ENCODE results near the gene SIVA1. TPM values are rescaled to one million over a fixed set of nuclear protein-coding genes. Genes with fewer than 3 reads are reported as not detected.
"Not testable (repeated sequence)": the region's sequence is repeated elsewhere in the genome, so short reads cannot be mapped to it uniquely, and the experiment has no call there.

Gene SIVA1
- total RNA-seq, 2 donors from 2014 or later, result 72.9 TPM

- no peaks in the 10 kb centered on the region for H3K27me3 Mint-ChIP-seq (ENCODE audit: low read depth)
- no peaks in the 10 kb centered on the region for H3K9me3 Mint-ChIP-seq
- no peak overlapping the region for H3K27ac Mint-ChIP-seq
- H3K36me3 Mint-ChIP-seq (ENCODE audit: insufficient read depth in 2 of 2), result no peaks in the 10 kb centered on the region
- ATAC-seq (replicated peaks in 1 of 2) (no peak), DNase-seq (no peak)
- no peak overlapping the region for H3K4me3 Mint-ChIP-seq
- peaks cover 7% of the 10 kb centered on the region for H3K4me1 Mint-ChIP-seq (ENCODE audit: low read depth)
Observed at GRCh38 chr14:104743461-104744380, 9.2 kb upstream of the SIVA1 start.

GRCh38 chr14:104744484-104744883 lies 8.5 kb upstream of the SIVA1 start:
- no peak overlapping the region for H3K4me3 Mint-ChIP-seq
- H3K4me1 Mint-ChIP-seq (ENCODE audit: low read depth), result peaks cover 7% of the 10 kb centered on the region
- H3K9me3 Mint-ChIP-seq, result no peaks in the 10 kb centered on the region
- no peaks in the 10 kb centered on the region for H3K27me3 Mint-ChIP-seq (ENCODE audit: low read depth)
- DNase-seq, result no peak
- no peaks in the 10 kb centered on the region for H3K36me3 Mint-ChIP-seq (ENCODE audit: insufficient read depth in 2 of 2)
- H3K27ac Mint-ChIP-seq, result no peak overlapping the region
- no peak for ATAC-seq (replicated peaks in 1 of 2)

- DNase-seq (no peak), ATAC-seq (replicated peaks in 1 of 2) (no peak)
- H3K36me3 Mint-ChIP-seq (ENCODE audit: insufficient read depth in 2 of 2), result no peaks in the 10 kb centered on the region
- H3K4me3 Mint-ChIP-seq, result no peak overlapping the region
- no peak overlapping the region for H3K27ac Mint-ChIP-seq
- no peaks in the 10 kb centered on the region for H3K9me3 Mint-ChIP-seq
- peaks cover 7% of the 10 kb centered on the region for H3K4me1 Mint-ChIP-seq (ENCODE audit: low read depth)
- H3K27me3 Mint-ChIP-seq (ENCODE audit: low read depth), result no peaks in the 10 kb centered on the region
Observed at GRCh38 chr14:104745431-104745830, 7.5 kb upstream of the SIVA1 start.

GRCh38 chr14:104746071-104746545 lies 6.8 kb upstream of the SIVA1 start:
- H3K4me3 Mint-ChIP-seq, result peak overlapping the region in 1 of 2 donors; percentile 30
- H3K27me3 Mint-ChIP-seq (ENCODE audit: low read depth), result no peaks in the 10 kb centered on the region
- H3K36me3 Mint-ChIP-seq (ENCODE audit: insufficient read depth in 2 of 2), result no peaks in the 10 kb centered on the region
- no peak overlapping the region for H3K27ac Mint-ChIP-seq
- H3K4me1 Mint-ChIP-seq (ENCODE audit: low read depth), result peaks cover 7% of the 10 kb centered on the region
- peak; percentile 31 to 56 for DNase-seq
- peak; percentile 67 to 85 for ATAC-seq (replicated peaks in 1 of 2)
- H3K9me3 Mint-ChIP-seq, result no peaks in the 10 kb centered on the region

- Mint-ChIP-seq H3K4me1 (ENCODE audit: low read depth) (peaks cover 7% of the 10 kb centered on the region), H3K27me3 (ENCODE audit: low read depth) (no peaks in the 10 kb centered on the region), H3K9me3 (no peaks in the 10 kb centered on the region), H3K36me3 (ENCODE audit: insufficient read depth in 2 of 2) (no peaks in the 10 kb centered on the region), H3K4me3 (no peak overlapping the region), H3K27ac (no peak overlapping the region)
- DNase-seq (no peak), ATAC-seq (replicated peaks in 1 of 2) (no peak)
Observed at GRCh38 chr14:104746934-104747481, 5.9 kb upstream of the SIVA1 start.

GRCh38 chr14:104747876-104748275 lies 5.1 kb upstream of the SIVA1 start:
- no peak for ATAC-seq (replicated peaks in 1 of 2)
- H3K36me3 Mint-ChIP-seq (ENCODE audit: insufficient read depth in 2 of 2), result peaks cover 0 to under 1% of the 10 kb centered on the region in 2 donors
- no peak overlapping the region for H3K4me3 Mint-ChIP-seq

GRCh38 chr14:104749111-104749649 lies 3.8 kb upstream of the SIVA1 start:
- no peaks in the 10 kb centered on the region for H3K27me3 Mint-ChIP-seq (ENCODE audit: low read depth)
- H3K36me3 Mint-ChIP-seq (ENCODE audit: insufficient read depth in 2 of 2), result peaks cover 0 to 2% of the 10 kb centered on the region in 2 donors
- ATAC-seq (replicated peaks in 1 of 2) (no peak), DNase-seq (no peak)
- no peak overlapping the region for H3K27ac Mint-ChIP-seq
- H3K4me3 Mint-ChIP-seq, result no peak overlapping the region
- peaks cover 15% of the 10 kb centered on the region for H3K4me1 Mint-ChIP-seq (ENCODE audit: low read depth)
- H3K9me3 Mint-ChIP-seq, result no peaks in the 10 kb centered on the region

More at GRCh38 chr14:104747876-104748275, 5.1 kb upstream of the SIVA1 start:
- no peaks in the 10 kb centered on the region for H3K9me3 Mint-ChIP-seq
- no peak for DNase-seq
- H3K4me1 Mint-ChIP-seq (ENCODE audit: low read depth), result peaks cover 7% of the 10 kb centered on the region
- no peak overlapping the region for H3K27ac Mint-ChIP-seq
- no peaks in the 10 kb centered on the region for H3K27me3 Mint-ChIP-seq (ENCODE audit: low read depth)

- no peak for DNase-seq
- H3K27ac Mint-ChIP-seq, result no peak overlapping the region
Observed at GRCh38 chr14:104750056-104750752, 2.7 kb upstream of the SIVA1 start.

GRCh38 chr14:104750753-104751057 lies 2.2 kb upstream of the SIVA1 start:
- not testable (repeated sequence) for DNase-seq

More at GRCh38 chr14:104750056-104750752, 2.7 kb upstream of the SIVA1 start:
- Mint-ChIP-seq H3K4me3 (no peak overlapping the region), H3K4me1 (ENCODE audit: low read depth) (peaks cover 24% of the 10 kb centered on the region), H3K27me3 (ENCODE audit: low read depth) (no peaks in the 10 kb centered on the region), H3K9me3 (no peaks in the 10 kb centered on the region), H3K36me3 (ENCODE audit: insufficient read depth in 2 of 2) (peaks cover 0 to 2% of the 10 kb centered on the region in 2 donors)
- no peak for ATAC-seq (replicated peaks in 1 of 2)

GRCh38 chr14:104751539-104752422 lies 1.2 kb upstream of the SIVA1 start:
- no peak for ATAC-seq (replicated peaks in 1 of 2)
- Mint-ChIP-seq H3K36me3 (ENCODE audit: insufficient read depth in 2 of 2) (peaks cover 0 to 2% of the 10 kb centered on the region in 2 donors), H3K4me3 (peak overlapping the region; percentile 91 to 96), H3K4me1 (ENCODE audit: low read depth) (peaks cover 31% of the 10 kb centered on the region), H3K27ac (peak overlapping the region; percentile 72), H3K27me3 (ENCODE audit: low read depth) (no peaks in the 10 kb centered on the region), H3K9me3 (no peaks in the 10 kb centered on the region)
- DNase-seq, result no peak

More at GRCh38 chr14:104750753-104751057, 2.2 kb upstream of the SIVA1 start:
- H3K36me3 Mint-ChIP-seq (ENCODE audit: insufficient read depth in 2 of 2); H3K27me3 Mint-ChIP-seq (ENCODE audit: low read depth); H3K9me3 Mint-ChIP-seq; H3K27ac Mint-ChIP-seq; ATAC-seq (replicated peaks in 1 of 2): not testable (repeated sequence)
- H3K4me1 Mint-ChIP-seq (ENCODE audit: low read depth), result peaks cover 27% of the 10 kb centered on the region
- peak overlapping the region in 1 of 2 donors; percentile 55 for H3K4me3 Mint-ChIP-seq

- peak overlapping the region; percentile 91 to 96 for H3K4me3 Mint-ChIP-seq
- ATAC-seq (replicated peaks in 1 of 2), result peak; percentile 4 to 5
Observed at GRCh38 chr14:104752423-104752734, 568 bp upstream of the SIVA1 start.

GRCh38 chr14:104753528-104754212 lies 723 bp downstream of the SIVA1 start:
- Mint-ChIP-seq H3K9me3 (no peaks in the 10 kb centered on the region), H3K4me1 (ENCODE audit: low read depth) (peaks cover 38% of the 10 kb centered on the region), H3K36me3 (ENCODE audit: insufficient read depth in 2 of 2) (peaks cover 0 to 2% of the 10 kb centered on the region in 2 donors), H3K4me3 (peak overlapping the region; percentile 91 to 96), H3K27ac (peak overlapping the region; percentile 59), H3K27me3 (ENCODE audit: low read depth) (no peaks in the 10 kb centered on the region)
- ATAC-seq (replicated peaks in 1 of 2) (no peak), DNase-seq (peak in 1 of 2 donors; percentile 26)

More at GRCh38 chr14:104752423-104752734, 568 bp upstream of the SIVA1 start:
- peaks cover 37% of the 10 kb centered on the region for H3K4me1 Mint-ChIP-seq (ENCODE audit: low read depth)
- no peaks in the 10 kb centered on the region for H3K9me3 Mint-ChIP-seq
- peak overlapping the region; percentile 72 for H3K27ac Mint-ChIP-seq
- peaks cover 0 to 2% of the 10 kb centered on the region in 2 donors for H3K36me3 Mint-ChIP-seq (ENCODE audit: insufficient read depth in 2 of 2)
- H3K27me3 Mint-ChIP-seq (ENCODE audit: low read depth), result no peaks in the 10 kb centered on the region
- DNase-seq, result no peak
